GM12878 (cell line): ENCODE data around the gene SLC12A3. TPM values are rescaled to one million over a fixed set of nuclear protein-coding genes. Genes with fewer than 3 reads are reported as not detected.

Source experiments
- CBFB ChIP-seq: IDR thresholded peaks from 2 replicates; pipeline ENCODE4 v1.6.1; 2016; ENCODE audit warnings: antibody characterized with exemption, low read depth
- CREM ChIP-seq: IDR thresholded peaks from 2 replicates; pipeline ENCODE4 v1.6.1; 2014; ENCODE audit warnings: antibody characterized with exemption, low read depth
- E2F4 ChIP-seq: IDR thresholded peaks from 2 replicates; pipeline ENCODE4 v1.6.1; 2012; ENCODE audit warnings: low read depth, low read length, improper control_type of control experiment
- E4F1 ChIP-seq: fragments of 450-650 bp; IDR thresholded peaks from 2 replicates; pipeline ENCODE4 v1.6.1; 2018; ENCODE audit warnings: borderline replicate concordance, mild to moderate bottlenecking; ENCODE audit not compliant: partially characterized antibody
- FOXM1 ChIP-seq: IDR thresholded peaks from 2 replicates; pipeline ENCODE4 v1.6.1; 2012; ENCODE audit warnings: low read depth, mild to moderate bottlenecking, inconsistent platforms, low read length, moderate library complexity
- GATAD2B ChIP-seq: fragments of 450-650 bp; conservative IDR thresholded peaks from 2 replicates; pipeline ENCODE4 v1.6.1; 2017; ENCODE audit warnings: low read depth, mild to moderate bottlenecking, moderate library complexity
- HDAC6 ChIP-seq: fragments of 200-600 bp; sonication (generic); IDR thresholded peaks from one replicate; pipeline ENCODE4 v1.8.0; 2017; ENCODE audit warnings: antibody characterized with exemption; ENCODE audit not compliant: unreplicated experiment
- JUNB ChIP-seq: IDR thresholded peaks from 2 replicates; pipeline ENCODE4 v1.6.1; 2016; ENCODE audit warnings: antibody characterized with exemption, mild to moderate bottlenecking
- JUND ChIP-seq: IDR thresholded peaks from 2 replicates; pipeline ENCODE4 v1.6.1; 2012; ENCODE audit warnings: low read depth, mild to moderate bottlenecking, low read length, improper control_type of control experiment, moderate library complexity
- KAT2A ChIP-seq: conservative IDR thresholded peaks from 2 replicates; pipeline ENCODE4 v1.6.1; 2011; ENCODE audit warnings: low read depth, low read length; ENCODE audit not compliant: control insufficient read depth
- KDM1A ChIP-seq: fragments of 200-600 bp; sonication (generic); IDR thresholded peaks from 2 replicates; pipeline ENCODE4 v1.6.1; 2016; ENCODE audit warnings: borderline replicate concordance
- LARP7 ChIP-seq: fragments of 450-650 bp; IDR thresholded peaks from 2 replicates; pipeline ENCODE4 v1.6.1; 2017; ENCODE audit warnings: mild to moderate bottlenecking
- NFYB ChIP-seq: IDR thresholded peaks from 2 replicates; pipeline ENCODE4 v1.6.1; 2011; ENCODE audit warnings: low read depth, mild to moderate bottlenecking, low read length, improper control_type of control experiment, moderate library complexity; ENCODE audit not compliant: insufficient read depth
- PAX5 ChIP-seq: IDR thresholded peaks from 2 replicates; pipeline ENCODE4 v1.6.1; 2011; ENCODE audit warnings: low read depth, low read length, borderline replicate concordance
- RAD51 ChIP-seq: fragments of 450-650 bp; IDR thresholded peaks from 2 replicates; pipeline ENCODE4 v1.6.1; 2016; ENCODE audit warnings: moderate library complexity, mild to moderate bottlenecking, inconsistent platforms
- RUNX3 ChIP-seq: IDR thresholded peaks from 2 replicates; pipeline ENCODE4 v1.6.1; 2012; ENCODE audit warnings: low read length, inconsistent platforms
- SMAD5 ChIP-seq: IDR thresholded peaks from 2 replicates; pipeline ENCODE4 v1.6.1; 2016; ENCODE audit warnings: antibody characterized with exemption, low read depth
- SMARCA5 ChIP-seq: fragments of 450-650 bp; IDR thresholded peaks from 2 replicates; pipeline ENCODE4 v1.6.1; 2017; ENCODE audit warnings: mild to moderate bottlenecking
- SP1 ChIP-seq: IDR thresholded peaks from one replicate; pipeline ENCODE4 v1.6.1; 2011; ENCODE audit warnings: low read depth, low read length
- WRNIP1 ChIP-seq: IDR thresholded peaks from 2 replicates; pipeline ENCODE4 v1.6.1; 2011; ENCODE audit warnings: low read depth, low read length, improper control_type of control experiment, borderline replicate concordance
- YBX1 ChIP-seq: fragments of 450-650 bp; IDR thresholded peaks from 2 replicates; pipeline ENCODE4 v1.6.1; 2016; ENCODE audit warnings: antibody characterized with exemption
- YY1 ChIP-seq: IDR thresholded peaks from 2 replicates; pipeline ENCODE4 v1.6.1; 2011; ENCODE audit warnings: low read depth, mild to moderate bottlenecking, low read length
- ZBED1 ChIP-seq: IDR thresholded peaks from 2 replicates; pipeline ENCODE4 v1.6.1; 2016; ENCODE audit warnings: borderline replicate concordance
- ZNF384 ChIP-seq: IDR thresholded peaks from 2 replicates; pipeline ENCODE4 v1.6.1; 2012; ENCODE audit warnings: low read depth, mild to moderate bottlenecking, low read length, improper control_type of control experiment, borderline replicate concordance
- ZZZ3 ChIP-seq: IDR thresholded peaks from 2 replicates; pipeline ENCODE4 v1.6.1; 2011; ENCODE audit warnings: low read depth; ENCODE audit not compliant: control insufficient read depth, insufficient read length
- polyA plus RNA-seq, 11 experiments: library from polyadenylated mRNA; depleted of rRNA in 4 of 11; unstranded in 6 of 11; stranded (reverse) in 5 of 11; fragments of >200 nt; fragmentation: Nextera tagmentation in 4 of 11; fragmentation: Illumina TruSeq in 1 of 11; extraction: Ambion mirVana in 4 of 11; extraction: Trizol in 1 of 11; gene quantifications; 1 replicate in 1 of 11; 2 replicates in 10 of 11; pipeline versions ENCODE4 v1.2.1 to v1.2.3, GENCODE V29; 2011 to 2016; ENCODE audit warnings: inconsistent platforms in 2 of 11, missing spikeins in 2 of 11, low read depth in 1 of 11
- total RNA-seq, 4 experiments: library from RNA; depleted of rRNA in 3 of 4; stranded (reverse); fragments of >200 nt in 3 of 4; fragmentation: Illumina TruSeq in 1 of 4; extraction: Trizol in 1 of 4; gene quantifications; 2 replicates each; pipeline versions ENCODE4 v1.2.1 to v1.2.3, GENCODE V29; 2013 to 2021
- TF ChIP-seq, protein P1 (sequence below): IDR thresholded peaks from 2 replicates; pipeline ENCODE4 v1.6.1; 2011; ENCODE audit warnings: borderline replicate concordance, low read depth, mild to moderate bottlenecking, moderate library complexity, low read length; ENCODE audit not compliant: insufficient read depth, poor library complexity, severe bottlenecking

The SLC12A3 gene
- total and polyA plus RNA-seq, 10 of the 15 experiments (the other 5 are each of a cell fraction or from before 2014, with no cell fraction given): 0.05 to 6.3 (median 3.1) TPM

DNA sequence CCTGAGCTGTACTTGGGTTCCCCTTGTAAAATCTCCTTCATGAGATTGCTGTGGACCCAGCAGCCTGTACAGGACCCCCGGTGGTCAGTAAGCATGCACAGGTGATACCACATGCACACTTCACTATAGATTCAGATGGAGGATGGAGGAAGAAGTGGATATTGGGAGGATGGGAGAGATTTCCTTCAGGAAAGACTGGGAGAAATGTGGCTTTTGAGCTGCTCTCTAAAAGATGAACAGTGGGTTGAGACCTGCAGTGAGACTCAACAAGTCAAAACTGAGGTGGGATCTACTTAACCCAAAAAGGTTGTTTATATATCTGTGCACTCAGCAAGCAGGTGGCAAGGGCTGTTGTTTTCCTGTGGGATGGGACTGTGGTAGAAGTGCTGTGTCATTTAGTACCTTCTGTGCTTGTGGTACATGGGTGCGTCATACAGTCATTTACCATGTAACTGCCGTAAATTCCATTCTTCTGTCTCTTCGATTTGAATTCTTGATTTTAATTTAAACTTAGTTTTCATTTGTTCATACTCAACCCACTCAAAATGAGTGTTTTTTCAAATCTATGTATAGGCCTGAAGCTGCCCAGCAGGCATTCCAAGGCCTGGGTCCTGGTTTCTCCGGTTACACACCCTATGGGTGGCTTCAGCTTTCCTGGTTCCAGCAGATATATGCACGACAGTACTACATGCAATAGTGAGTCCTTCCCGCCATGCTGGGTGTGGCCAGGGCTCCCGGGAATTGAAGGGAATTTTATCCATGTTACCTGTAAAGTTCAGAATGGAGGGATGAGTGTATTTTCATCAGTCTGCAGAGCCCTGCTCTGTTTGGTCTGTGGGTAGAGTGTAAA lies 73.9 kb downstream of the SLC12A3 start (continued):
- no peak for TF ChIP-seq YBX1
- TF ChIP-seq HDAC6: no peak
- no peak for TF ChIP-seq ZNF384
- no peak for TF ChIP-seq E4F1
- peak; percentile 41 for TF ChIP-seq JUNB
- TF ChIP-seq FOXM1: no peak
- TF ChIP-seq YY1: no peak
- TF ChIP-seq JUND: no peak
- no peak for TF ChIP-seq LARP7
- 0 out of 2 replicates have a peak, but pooled peaks have one; percentile 18 for TF ChIP-seq GATAD2B
- peak; percentile 64 for TF ChIP-seq PAX5
- no peak for TF ChIP-seq ZZZ3
- 0 out of 2 replicates have a peak, but pooled peaks have one; percentile 15 for TF ChIP-seq SMARCA5
- 0 out of 2 replicates have a peak, but pooled peaks have one; percentile 21 for TF ChIP-seq SMAD5
- TF ChIP-seq KDM1A: no peak
- no peak for TF ChIP-seq SP1
- no peak for TF ChIP-seq ZBED1
- 0 out of 2 replicates have a peak, but pooled peaks have one; percentile 34 for TF ChIP-seq WRNIP1
- 0 out of 2 replicates have a peak, but pooled peaks have one; percentile 1 for TF ChIP-seq CBFB
- TF ChIP-seq E2F4: no peak
- no peak for TF ChIP-seq KAT2A
- TF ChIP-seq RUNX3: peak; percentile 75; the same call in 1 of the 2 replicates
- no peak; the same call in 1 of the 2 replicates for TF ChIP-seq CREM
- TF ChIP-seq, protein P1, sequence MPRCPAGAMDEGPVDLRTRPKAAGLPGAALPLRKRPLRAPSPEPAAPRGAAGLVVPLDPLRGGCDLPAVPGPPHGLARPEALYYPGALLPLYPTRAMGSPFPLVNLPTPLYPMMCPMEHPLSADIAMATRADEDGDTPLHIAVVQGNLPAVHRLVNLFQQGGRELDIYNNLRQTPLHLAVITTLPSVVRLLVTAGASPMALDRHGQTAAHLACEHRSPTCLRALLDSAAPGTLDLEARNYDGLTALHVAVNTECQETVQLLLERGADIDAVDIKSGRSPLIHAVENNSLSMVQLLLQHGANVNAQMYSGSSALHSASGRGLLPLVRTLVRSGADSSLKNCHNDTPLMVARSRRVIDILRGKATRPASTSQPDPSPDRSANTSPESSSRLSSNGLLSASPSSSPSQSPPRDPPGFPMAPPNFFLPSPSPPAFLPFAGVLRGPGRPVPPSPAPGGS: no peak
- TF ChIP-seq RAD51: no peak
- TF ChIP-seq NFYB: no peak
